IMR-90 (cell line): ENCODE measurements around the gene METTL27.

Experiments used
- BHLHE40 ChIP-seq: fragments of 150-350 bp; IDR thresholded peaks from 2 replicates; pipeline ENCODE4 v1.6.1; 2016; ENCODE audit warnings: mild to moderate bottlenecking, low read depth, low read length
- CEBPB ChIP-seq: IDR thresholded peaks from 2 replicates; pipeline ENCODE4 v1.6.1; 2012; ENCODE audit warnings: low read depth, low read length, improper control_type of control experiment
- CHD1 ChIP-seq: IDR thresholded peaks from 2 replicates; pipeline ENCODE4 v1.6.1; 2012; ENCODE audit warnings: low read depth, low read length, improper control_type of control experiment
- MAFK ChIP-seq: IDR thresholded peaks from 2 replicates; pipeline ENCODE4 v1.6.1; 2012; ENCODE audit warnings: low read depth, low read length, improper control_type of control experiment
- MXI1 ChIP-seq: IDR thresholded peaks from 2 replicates; pipeline ENCODE4 v1.6.1; 2012; ENCODE audit warnings: low read depth, mild to moderate bottlenecking, low read length, moderate library complexity, borderline replicate concordance
- POLR2A ChIP-seq: IDR thresholded peaks from 2 replicates; pipeline ENCODE4 v1.6.1; 2012; ENCODE audit warnings: mild to moderate bottlenecking, low read depth, low read length
- RAD21 ChIP-seq: IDR thresholded peaks from 2 replicates; pipeline ENCODE4 v1.6.1; 2012; ENCODE audit warnings: low read length, improper control_type of control experiment
- RCOR1 ChIP-seq: IDR thresholded peaks from 2 replicates; pipeline ENCODE4 v1.6.1; 2012; ENCODE audit warnings: mild to moderate bottlenecking, low read length, improper control_type of control experiment; ENCODE audit not compliant: insufficient replicate concordance
- TF ChIP-seq, protein P1 (sequence below): conservative IDR thresholded peaks from 2 replicates; pipeline ENCODE4 v1.5.1; 2012; ENCODE audit warnings: mild to moderate bottlenecking, low read depth, low read length, improper control_type of control experiment
- TF ChIP-seq, protein P2 (sequence below): fragments of 150-350 bp; IDR thresholded peaks from 2 replicates; pipeline ENCODE4 v1.6.1; 2017; ENCODE audit warnings: mild to moderate bottlenecking, antibody characterized with exemption, low read length, low read depth
- TF ChIP-seq, protein P3 (sequence below): fragments of 150-350 bp; IDR thresholded peaks from 2 replicates; pipeline ENCODE4 v1.6.1; 2016; ENCODE audit warnings: low read depth, mild to moderate bottlenecking, low read length, moderate library complexity, borderline replicate concordance

DNA sequence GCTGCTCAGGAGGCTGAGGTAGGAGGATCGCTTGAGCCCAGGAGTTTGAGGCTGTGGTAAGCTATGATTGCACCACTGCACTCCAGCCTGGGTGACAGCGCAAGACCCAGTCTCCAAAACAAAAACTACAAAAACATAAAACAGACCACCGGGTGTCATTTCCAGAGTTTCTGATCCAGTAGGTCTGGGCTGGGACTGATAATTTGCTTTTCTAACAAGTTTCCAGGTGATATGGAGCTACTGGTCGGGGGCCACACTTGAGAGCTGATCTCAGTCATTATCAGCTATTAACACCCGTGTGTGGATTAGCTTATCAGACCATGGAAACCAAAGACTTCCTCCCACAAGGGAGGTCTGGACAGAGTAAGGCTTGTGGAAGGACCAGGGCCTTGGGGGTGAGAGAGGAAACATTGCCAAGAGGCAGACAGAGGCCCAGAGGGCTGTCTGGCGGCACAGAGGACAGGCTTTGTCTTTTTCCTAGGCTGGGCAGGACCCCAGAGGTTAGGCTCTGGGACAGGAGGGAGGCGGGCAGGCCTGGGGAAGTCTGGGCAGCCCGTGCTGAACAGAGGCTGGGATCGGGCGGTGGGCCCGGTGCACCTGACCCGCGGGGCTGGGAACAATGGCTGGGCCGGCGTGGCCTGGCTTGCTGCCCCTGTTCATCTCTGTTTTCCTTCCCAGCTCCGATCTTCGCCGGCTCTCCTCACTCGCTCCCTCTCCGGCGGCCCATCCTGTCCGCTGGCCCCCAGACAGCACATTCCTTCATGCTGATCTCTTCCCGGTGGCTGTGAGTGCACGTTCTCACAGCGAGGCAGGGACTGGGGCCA lies 43.9 kb upstream of the METTL27 start:
- TF ChIP-seq POLR2A (no peak), BHLHE40 (peak; percentile 61; the same call in 1 of the 2 replicates), MXI1 (no peak), RAD21 (no peak), RCOR1 (no peak), CHD1 (no peak), MAFK (no peak), CEBPB (no peak)
- TF ChIP-seq, protein P1, sequence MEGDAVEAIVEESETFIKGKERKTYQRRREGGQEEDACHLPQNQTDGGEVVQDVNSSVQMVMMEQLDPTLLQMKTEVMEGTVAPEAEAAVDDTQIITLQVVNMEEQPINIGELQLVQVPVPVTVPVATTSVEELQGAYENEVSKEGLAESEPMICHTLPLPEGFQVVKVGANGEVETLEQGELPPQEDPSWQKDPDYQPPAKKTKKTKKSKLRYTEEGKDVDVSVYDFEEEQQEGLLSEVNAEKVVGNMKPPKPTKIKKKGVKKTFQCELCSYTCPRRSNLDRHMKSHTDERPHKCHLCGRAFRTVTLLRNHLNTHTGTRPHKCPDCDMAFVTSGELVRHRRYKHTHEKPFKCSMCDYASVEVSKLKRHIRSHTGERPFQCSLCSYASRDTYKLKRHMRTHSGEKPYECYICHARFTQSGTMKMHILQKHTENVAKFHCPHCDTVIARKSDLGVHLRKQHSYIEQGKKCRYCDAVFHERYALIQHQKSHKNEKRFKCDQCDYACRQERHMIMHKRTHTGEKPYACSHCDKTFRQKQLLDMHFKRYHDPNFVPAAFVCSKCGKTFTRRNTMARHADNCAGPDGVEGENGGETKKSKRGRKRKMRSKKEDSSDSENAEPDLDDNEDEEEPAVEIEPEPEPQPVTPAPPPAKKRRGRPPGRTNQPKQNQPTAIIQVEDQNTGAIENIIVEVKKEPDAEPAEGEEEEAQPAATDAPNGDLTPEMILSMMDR: no peak
- TF ChIP-seq, protein P2, sequence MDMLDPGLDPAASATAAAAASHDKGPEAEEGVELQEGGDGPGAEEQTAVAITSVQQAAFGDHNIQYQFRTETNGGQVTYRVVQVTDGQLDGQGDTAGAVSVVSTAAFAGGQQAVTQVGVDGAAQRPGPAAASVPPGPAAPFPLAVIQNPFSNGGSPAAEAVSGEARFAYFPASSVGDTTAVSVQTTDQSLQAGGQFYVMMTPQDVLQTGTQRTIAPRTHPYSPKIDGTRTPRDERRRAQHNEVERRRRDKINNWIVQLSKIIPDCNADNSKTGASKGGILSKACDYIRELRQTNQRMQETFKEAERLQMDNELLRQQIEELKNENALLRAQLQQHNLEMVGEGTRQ: no peak
- TF ChIP-seq, protein P3, sequence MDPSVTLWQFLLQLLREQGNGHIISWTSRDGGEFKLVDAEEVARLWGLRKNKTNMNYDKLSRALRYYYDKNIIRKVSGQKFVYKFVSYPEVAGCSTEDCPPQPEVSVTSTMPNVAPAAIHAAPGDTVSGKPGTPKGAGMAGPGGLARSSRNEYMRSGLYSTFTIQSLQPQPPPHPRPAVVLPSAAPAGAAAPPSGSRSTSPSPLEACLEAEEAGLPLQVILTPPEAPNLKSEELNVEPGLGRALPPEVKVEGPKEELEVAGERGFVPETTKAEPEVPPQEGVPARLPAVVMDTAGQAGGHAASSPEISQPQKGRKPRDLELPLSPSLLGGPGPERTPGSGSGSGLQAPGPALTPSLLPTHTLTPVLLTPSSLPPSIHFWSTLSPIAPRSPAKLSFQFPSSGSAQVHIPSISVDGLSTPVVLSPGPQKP: no peak
